SW480 (cell line): ENCODE measurements around the gene ARHGEF11.

Experiments used
- DNase-seq: peaks from one replicate; pipeline ENCODE4 v3.0.0-alpha.2; 2016; ENCODE audit warnings: low spot score

ARHGEF11 gene

DNA sequence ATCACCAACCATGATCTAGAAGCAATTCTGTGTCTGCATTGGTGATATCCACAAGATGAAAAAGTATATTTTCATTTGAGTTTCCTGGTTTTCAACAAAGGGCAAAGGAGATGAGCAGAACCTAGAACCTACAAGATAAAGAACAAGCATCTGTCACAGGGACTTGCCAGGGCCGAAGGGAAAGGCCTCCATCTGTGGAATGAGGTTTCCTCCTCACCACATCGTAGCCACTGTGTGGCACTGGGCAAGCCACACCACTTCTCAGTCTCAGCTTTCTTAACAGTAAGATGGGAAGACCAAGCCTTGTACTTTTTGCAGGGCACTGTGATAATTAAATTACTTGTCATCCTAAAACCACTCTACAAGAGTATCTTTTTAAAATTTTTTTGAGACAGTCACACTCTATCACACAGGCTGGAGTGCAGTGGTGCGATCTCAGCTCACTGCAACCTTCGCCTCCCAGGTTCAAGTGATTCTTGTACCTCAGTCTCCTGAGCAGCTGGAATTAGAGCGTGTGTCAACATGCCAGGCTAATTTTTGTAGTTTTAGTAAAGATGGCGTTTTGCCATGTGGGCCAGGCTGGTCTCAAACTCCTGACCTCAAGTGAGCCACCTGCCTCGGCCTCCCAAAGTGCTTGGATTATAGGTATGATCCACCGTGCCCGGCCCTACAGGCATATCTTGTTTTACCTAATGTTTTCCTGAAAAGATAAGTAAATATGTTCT is 45.8 kb downstream of the ARHGEF11 start:
- DNase-seq: no peak

DNA sequence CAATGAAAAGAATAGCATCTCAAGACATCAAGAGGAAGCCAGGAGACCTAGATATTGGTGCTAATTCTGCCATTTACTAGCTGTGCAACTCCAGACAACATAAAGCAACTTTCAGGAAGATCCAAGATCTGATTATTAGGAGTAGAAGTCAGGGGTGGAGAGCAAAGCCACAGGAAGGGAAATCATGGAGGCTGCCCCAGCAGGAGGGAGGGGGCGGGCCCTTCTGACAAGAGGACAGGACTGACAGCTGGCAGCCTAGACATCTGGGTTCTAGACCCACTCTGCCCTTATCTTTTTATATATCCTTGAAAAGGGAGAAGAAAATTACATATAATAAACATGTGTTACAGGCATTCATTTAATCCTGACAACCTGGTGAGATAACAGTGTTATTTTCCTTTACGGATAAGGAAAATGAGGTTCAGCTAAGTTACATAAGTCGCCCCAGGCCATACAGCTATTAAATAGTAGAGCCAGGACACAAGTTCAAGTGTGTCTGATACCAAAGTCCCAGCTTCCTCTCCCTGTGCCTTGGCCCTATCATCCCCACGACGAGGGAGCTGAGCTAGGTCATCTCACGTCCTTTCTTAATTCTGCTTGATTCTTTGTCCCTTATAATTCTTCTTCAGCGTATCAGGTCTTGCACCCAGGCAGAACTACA is 46.6 kb downstream of the ARHGEF11 start:
- no peak for DNase-seq

DNA sequence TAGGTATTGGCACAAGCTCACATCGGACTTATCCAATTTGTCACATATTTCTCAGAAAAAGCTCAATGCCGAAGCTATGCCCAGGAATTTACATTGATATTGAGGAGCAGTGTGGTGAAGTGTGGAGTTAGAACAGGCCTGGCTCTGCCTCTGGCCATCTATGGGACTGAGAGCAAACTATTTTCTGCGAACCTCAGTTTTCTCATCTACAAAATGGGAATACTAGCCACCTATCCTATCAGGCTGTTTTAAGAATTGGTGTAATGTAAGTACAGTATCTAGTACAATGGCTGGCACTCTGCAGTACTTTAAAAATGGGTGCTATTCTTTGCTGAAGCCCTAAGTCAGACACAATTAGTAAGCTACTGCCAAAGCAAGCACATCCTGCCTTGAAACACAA is 47.2 kb downstream of the ARHGEF11 start:
- DNase-seq: no peak

DNA sequence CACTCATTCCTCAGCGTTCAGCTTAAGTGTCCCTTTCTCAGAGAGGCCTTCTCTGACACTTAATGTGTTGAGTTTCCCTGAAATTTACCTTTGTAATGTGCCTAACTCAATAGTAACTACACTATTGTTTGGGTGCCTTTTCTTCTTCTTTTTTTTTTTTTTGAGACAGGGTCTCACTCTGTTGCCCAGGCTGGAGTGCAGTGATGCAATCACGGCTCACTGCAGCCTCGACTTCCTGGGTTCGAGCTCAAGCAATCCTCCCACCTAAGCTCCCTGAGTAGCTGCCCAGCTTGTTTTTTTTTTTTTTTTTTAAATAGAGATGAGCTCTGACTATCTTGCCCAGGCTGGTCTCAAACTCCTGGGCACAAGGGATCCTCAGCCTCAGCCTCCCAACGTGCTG is 50.1 kb downstream of the ARHGEF11 start:
- DNase-seq: no peak

DNA sequence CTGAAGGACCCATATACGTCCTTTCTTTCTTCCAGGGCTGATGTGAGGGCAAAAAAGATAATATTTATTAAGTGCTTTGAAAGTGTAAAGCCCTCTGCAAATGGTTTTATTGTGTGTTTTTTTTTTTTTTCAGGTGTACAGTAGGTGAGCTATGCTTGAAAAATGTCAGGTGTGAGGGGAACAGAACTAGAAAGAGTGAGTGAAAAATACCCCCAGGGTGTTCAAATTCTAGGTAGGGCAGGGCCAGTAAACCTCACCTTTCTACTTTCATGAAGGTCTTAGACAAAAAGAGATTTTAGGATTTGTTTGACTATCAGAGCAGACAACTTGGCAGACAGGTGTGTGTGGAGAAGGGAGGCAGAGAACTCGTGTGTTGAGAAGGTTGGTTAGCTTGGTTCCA is 51.3 kb downstream of the ARHGEF11 start:
- no peak for DNase-seq

DNA sequence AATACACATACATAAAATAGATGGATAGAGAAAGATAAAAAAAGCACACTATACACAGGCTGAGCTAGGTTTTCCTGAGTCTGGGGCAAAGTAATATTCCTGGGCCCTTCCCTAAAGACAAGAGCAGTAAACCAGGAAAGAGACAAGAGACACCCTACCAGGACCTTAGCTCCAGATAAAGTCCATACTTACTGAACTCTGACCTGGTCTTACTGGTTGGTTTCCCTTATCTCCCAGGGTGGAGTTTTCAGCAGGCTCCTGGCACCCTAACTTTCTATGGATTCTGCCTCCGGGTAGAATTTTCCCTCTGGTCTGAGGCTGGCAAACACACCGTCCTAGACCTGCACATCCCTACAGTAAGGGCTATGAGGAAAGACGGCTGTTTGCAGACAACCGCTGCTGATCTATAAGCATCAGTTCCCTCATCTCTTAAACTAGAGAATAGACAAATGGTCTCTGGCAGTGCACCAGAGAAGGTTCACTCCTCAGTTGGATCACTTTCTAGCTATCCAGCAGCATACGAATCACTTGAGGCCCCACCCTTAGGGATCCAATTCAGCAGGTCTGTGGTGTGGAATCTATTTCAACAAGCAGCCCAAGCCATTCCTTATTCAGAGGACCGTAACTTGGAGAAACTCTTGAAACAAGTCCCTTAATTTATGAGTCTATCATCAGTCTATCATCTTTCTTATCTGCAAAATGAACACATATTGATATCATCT is 52.0 kb downstream of the ARHGEF11 start:
- no peak for DNase-seq

DNA sequence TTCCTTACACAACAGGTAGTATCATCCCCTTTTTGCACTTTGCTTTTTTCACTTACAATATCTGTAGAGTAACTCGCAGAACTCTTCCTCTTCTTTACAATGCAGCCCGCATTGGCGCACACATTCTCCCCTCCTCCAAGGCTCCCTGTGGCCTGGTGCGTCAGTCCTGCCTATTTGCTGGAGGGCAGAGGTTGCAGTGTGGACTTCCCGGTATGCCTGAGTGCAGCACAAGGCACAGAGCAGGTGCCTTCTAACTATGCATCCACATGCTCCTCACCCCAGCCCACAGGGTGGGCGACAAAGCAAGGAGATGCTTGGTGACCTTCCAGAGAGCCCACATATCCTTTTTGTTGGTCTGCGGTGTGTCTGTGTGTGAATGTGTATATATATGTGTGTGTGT is 53.3 kb downstream of the ARHGEF11 start:
- no peak for DNase-seq

DNA sequence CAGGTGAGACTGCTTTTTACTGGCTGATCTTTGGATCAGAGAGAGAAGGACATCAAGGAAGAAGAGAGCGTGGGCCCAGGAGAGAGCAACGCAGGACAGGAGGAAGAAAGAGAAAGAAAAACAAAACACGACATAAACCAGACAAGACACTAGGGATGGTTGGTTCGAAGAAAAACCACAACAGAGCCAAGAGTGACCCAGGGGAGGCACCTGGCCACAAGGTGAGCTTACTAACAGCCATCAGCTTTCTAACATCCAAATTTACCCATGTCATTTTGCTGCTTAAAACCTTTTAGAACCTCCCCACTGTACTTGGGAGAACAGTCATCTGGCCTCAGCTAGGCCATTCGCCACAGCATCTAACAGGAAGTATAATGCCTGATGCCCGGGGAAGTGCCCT is 57.8 kb downstream of the ARHGEF11 start:
- DNase-seq: peak; percentile 59

DNA sequence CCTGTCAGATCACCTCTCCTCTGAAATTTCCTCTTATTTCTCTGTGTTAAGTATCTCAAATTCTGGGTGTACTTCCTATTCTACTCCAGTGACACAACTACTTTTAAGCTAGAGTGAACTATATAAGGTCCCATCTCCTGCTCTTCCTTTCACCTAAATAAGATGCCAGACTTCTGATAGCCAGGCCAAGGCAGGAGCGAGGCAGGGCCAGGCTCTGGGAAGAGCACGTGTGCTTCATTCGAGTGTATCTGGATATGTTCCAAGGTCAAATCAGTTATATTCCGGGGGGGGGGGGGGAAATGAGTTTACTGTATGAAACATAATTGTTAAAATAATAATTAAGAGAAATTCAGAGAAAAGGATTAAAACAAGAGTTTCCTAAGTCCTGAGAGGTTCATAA is 65.0 kb downstream of the ARHGEF11 start:
- no peak for DNase-seq

DNA sequence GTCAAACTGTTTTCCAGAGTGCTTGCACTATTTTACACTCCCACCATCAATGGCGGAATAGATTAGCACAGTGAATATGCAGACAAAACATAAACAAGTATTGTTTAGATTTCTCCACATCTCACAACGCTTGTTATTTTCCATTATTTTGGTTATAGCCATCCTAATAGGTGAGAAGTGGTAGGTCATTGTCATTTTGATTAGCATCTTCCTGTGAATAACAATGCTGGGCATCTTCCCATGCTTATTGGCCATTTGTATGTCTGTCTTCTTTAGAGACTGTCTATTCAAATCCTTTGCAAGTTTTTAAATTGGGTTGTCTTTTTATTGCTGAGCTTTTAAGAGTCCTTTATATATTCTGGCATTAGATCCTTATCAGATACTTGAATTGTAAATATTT is 70.5 kb downstream of the ARHGEF11 start:
- no peak for DNase-seq

DNA sequence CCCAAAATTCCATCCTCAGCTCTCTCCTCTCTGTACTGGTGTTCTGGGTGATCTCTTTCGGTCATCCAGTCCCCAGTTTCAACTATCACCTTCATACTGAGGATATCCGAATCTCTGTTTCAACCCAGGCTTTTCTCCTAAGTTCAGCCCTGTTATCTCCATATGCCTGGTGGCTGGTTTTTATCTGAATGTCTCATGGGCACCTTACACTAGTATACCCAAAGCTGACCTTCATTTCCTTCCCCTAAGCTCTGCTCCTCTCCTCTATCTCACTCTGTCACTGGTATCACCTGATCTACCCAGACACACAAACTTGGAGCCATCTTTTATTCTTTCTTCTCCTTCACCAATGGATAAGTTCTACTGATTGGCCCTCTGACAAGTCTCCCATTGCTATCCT is 72.1 kb downstream of the ARHGEF11 start:
- no peak for DNase-seq

DNA sequence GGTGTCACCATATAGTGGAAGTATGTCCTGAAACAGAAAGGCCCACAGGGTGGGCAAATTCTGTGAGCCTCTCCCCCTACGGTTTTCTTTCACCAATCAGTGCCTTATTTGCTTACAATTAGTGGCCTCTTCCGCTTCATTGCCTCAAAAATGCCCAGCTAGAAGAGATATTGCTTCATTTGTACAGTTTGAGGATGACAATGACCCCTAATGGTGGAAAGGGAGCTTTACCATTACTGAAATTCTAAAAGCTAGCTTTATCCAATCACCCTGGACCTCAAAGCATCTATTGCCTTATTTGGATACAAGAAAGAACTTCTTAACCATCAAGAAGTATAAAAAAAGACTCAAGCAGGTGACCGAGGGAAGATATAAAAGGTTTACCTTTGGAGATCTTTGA is 75.5 kb downstream of the ARHGEF11 start:
- DNase-seq: no peak

DNA sequence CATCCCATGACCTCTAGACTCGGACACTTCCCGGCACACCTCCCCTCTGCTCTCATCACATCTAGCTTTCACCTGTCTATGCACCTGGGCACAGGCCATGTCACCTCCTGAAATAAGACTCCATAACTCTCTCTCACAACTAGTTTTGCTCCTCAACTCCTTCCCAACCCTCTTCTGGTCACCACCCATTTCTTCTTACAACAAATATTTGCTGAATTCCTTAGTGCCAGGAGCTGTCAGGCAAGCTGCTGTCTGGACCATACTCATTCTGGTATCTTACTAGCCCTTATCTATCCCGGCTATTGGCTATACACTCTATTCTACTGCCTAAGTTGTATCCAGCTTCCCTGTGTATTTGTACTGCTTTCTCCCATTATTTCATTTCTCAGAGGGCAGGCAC is 76.0 kb downstream of the ARHGEF11 start:
- DNase-seq: no peak

DNA sequence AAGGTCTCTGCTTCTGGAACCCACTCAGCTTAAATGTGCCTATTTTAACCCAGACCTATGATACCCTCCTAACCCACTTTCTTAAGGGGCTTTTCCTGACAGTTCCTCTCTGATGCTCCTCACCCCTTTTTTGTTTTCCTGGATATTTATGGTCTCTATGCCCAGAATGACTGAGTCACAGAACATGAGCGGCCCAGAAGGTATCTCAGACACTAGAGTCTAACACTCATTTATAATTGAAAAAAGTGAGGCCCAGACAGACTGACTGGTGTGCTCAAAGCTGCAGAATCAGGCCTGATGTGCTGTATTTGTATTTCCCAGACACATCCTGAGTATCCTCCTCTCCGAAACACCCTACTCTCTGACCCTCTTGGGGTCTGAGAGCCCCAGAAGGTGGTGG is 81.1 kb downstream of the ARHGEF11 start:
- no peak for DNase-seq

DNA sequence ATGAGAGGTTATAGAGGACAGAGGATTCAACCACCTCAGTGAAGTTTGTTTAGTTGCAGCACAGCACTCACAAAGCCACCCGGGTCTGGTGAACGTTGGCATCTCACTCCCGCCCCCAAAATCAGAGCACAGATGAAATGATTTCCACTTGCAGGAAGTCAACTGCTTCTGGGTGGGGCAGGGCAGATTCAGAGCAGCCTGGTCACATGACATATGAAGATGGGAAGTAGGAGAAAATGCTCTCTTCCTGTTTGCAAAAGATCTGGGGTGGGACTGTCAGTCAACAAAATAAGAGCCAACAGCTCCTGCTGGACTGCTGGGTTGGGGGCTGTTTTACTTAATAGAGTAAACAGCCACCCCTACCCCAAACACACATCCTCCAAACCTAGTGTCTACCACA is 81.9 kb downstream of the ARHGEF11 start:
- peak; percentile 7 for DNase-seq

DNA sequence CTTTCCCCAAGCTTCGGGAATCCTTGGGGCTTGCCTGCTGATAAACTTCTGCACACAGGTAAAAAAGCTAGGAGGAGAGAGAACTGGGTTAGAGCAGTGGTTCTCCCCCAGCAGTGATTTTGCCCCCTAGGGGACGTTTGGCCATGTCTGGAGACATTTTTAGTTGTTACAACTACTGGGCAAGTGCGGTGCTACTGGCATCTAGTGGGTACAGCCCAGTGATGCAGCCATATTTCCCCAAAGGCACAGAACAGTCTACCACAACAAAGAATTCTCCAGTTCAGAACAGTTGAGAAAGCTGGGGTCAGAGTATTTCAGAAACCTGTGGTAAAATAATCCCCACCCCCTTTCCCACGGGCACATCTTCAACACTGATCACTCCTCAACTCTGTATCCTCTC is 83.8 kb downstream of the ARHGEF11 start:
- peak; percentile 20 for DNase-seq

DNA sequence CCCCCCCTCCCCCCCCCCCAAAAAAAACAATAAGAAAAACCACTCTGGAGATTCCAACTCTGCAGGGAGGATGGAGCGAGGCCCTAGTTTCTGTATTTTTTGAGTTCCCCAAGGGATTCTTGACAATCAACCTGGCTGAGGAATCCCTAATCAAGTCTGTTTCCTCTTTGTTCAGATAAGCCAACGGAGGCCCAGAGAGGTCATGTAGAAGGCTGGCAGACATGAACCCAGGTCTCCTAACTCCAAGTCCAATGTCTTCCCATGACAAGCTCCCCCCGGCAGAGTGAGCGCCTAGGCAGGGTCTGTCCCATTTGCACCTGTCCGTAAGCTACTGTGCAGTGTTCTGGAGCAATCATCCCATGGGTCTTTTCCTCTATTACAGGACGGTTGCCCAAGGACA is 85.6 kb downstream of the ARHGEF11 start:
- DNase-seq: no peak

DNA sequence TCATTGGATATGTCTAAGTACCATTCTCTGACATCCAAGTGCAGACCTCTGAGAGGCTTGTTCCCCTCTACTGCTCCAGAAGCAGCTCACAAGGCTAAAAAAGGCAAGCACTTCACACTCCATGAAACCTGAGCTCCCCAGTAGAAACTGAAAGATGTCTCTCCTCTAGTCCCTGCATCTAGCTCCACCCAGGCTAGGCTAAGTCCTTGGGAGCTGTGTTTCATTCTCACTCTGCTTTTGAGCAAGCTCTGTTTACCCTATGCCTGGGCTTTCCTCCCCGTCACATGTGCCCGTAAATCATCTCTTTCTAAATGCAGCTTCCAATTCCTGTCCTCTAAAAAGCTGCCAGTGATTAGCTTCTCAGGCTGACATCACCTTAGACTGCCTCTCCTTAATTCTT is 86.1 kb downstream of the ARHGEF11 start:
- DNase-seq: no peak

DNA sequence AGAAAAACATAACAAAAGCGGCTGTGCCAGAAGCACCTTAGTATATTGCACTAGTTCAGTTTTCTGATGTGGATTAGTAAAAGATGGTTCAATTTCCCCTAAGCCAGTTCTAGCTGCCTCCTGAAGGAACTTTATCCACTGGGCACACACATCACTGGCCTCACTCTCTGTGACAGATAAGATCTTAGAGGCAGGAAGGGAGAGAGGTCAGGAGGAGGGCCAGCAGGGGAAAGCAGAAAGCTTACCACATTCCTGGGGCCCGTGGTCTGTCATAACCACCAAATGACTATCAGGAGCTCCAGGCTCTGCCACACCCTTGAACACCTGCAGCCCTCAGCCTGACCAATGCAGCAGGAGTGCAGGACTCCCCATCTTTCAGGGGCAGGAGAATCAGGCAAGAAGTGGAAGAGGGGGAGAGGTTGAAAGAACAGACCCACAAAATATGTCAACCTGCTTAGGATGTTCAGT is 87.3 kb downstream of the ARHGEF11 start:
- DNase-seq: peak; percentile 48

DNA sequence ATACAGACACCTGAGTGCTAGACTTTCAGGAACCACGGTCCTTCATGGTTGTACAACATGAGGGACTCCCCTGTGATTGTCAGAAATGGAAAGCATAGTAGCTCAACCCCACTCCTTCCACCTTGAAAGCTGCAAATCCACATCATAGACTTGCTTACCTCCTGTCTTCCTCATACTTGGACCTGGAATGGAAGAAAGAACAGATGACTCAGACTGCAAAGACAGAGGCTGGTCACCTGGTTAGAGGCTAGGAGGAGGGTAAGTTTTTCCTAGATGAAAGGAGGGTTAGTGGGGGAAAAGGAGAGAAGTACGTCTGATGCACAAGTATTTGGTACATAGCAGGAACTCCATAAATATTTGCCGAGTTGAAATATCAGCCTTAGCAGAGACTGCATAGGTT is 87.9 kb downstream of the ARHGEF11 start:
- peak; percentile 23 for DNase-seq

DNA sequence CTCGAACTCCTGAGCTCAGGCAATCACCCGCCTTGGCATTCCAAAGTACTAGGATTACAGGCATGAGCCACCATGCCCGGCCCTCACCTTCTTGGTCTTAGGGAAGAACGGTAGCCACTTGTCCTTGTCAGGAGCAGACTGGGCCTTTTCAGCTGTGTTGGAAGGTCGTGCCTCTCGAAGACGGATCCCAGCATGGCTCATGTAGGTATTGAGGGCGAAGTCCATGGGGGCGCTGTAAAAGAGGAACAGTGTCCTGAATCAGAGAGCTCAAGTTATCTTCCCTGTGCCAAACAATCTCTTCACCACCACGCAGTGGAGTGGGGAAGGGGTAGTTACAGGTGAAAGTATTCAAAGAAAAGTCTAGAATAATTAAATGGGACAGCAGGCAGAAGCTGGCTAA is 89.2 kb downstream of the ARHGEF11 start:
- no peak for DNase-seq

DNA sequence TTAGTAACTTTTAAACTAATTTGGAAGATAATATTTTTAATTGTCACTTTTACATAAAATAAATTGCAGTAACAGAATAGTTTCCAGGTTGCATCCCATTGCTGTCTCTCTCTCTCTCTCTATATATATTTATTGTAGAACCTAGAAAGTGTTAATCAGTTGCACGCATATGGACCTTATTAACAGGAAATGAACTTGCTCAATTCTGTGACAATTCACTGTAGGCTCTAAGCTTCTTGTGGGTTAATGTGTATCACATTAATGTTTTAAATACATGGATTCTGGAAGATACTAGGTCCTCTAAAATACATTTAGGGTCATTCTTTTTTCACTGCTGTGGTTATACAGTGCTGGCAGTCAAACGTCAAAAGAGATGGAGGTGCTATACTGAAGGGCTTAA is 92.0 kb downstream of the ARHGEF11 start:
- no peak for DNase-seq

DNA sequence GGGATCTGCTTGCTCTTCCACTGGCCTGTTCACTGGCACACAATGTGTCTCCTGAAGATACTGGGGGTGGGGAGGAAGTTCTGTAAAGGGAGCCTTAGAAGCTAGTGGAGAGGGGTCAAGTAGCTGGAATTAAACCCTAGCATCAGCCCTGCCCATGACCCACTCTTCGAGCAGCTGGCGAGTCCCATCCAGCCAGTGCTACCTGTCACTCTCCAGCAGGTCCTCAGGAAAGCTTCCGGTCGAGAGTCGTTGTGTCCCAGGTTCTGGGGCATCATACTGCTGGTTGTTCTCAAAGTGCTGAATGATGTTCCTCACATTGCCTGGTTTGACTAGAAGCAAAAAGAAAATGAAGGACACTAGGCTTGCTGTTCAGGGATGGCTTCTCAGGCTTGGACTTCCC is 94.2 kb downstream of the ARHGEF11 start:
- DNase-seq: no peak
